Measurements from ENCODE around the gene SMYD5. TPM values are rescaled to one million over a fixed set of nuclear protein-coding genes. Genes with fewer than 3 reads are reported as not detected.

SMYD5 gene
- total and polyA plus RNA-seq, 2 donors (not counting 3 experiments of a cell fraction or from before 2014, with no cell fraction given) = 16.2 to 31.7 TPM

- H3K9me1 ChIP-seq (replicated peaks; ENCODE audit: control insufficient read depth, extremely low read depth, insufficient read depth, low read length) = no peaks in the 10 kb centered on the region
- peaks cover 40 to 63% of the 10 kb centered on the region in 2 experiments for H3K27me3 ChIP-seq (ENCODE audit: control insufficient read depth in 2 of 2, insufficient read depth in 2 of 2, low read length in 2 of 2)
- H3K27ac ChIP-seq (ENCODE audit: insufficient read depth, low read depth, low read length) = no peak within 1 kb of the TSS
- H2AFZ ChIP-seq (ENCODE audit: low read depth, low read length) = peak within 1 kb of the TSS; percentile 48
- CTCF ChIA-PET = interaction anchor here (1.0 to 1.3 kb wide), 3 partner anchors 10 to 25 kb away, joined by 4 to 5 read pairs (median 5); no protein-coding TSS in a partner anchor
- H3K79me2 ChIP-seq (ENCODE audit: control insufficient read depth, insufficient read depth, low read length) = no peaks in the 10 kb centered on the region
- FAIRE-seq (no peak), DNase-seq (ENCODE audit: low read depth, low spot score) (no peak)
- H3K9ac ChIP-seq (replicated peaks; ENCODE audit: extremely low read depth, insufficient read depth, low read length) = no peak within 1 kb of the TSS
- dilution Hi-C loops (cut with MboI; ENCODE audit: extremely low pct_ligation_motif_present, low sequenced_read_pairs) = no loop called here
- no TSS peak for BruUV-seq (replicated peaks)
- no peaks in the 10 kb centered on the region for H3K9me3 ChIP-seq (replicated peaks; ENCODE audit: control insufficient read depth, insufficient read depth, low read length)
- POLR2A ChIA-PET = no interaction called here
- peak within 1 kb of the TSS in 1 of 3 experiments; percentile 4 for H3K4me3 ChIP-seq (replicated peaks in 1 of 3; ENCODE audit: insufficient read depth in 1 of 3, low read depth in 1 of 3, low read length in 3 of 3)
- TF ChIP-seq EZH2 (IDR thresholded peaks at IDR 0.05; ENCODE audit: borderline replicate concordance, low read depth, low read length, severe bottlenecking) (peak; percentile 100), FOS (IDR thresholded peaks at IDR 0.05; ENCODE audit: borderline replicate concordance, insufficient read depth, low read length) (no peak), POLR2AphosphoS5 (IDR thresholded peaks at IDR 0.05; ENCODE audit: insufficient read depth, low read depth, low read length) (no peak), MAX (IDR thresholded peaks at IDR 0.05; ENCODE audit: insufficient read depth, insufficient read length) (no peak)
- H4K20me1 ChIP-seq (replicated peaks; ENCODE audit: control insufficient read depth, extremely low read depth, insufficient read depth, low read length) = no peaks in the 10 kb centered on the region
- no peaks in the 10 kb centered on the region for H3K36me3 ChIP-seq (ENCODE audit: control insufficient read depth in 2 of 2, extremely low read depth in 1 of 2, insufficient read depth in 2 of 2, low read length in 2 of 2)
- H3K4me1 ChIP-seq (ENCODE audit: control insufficient read depth, extremely low read depth, insufficient read depth, low read length) = peaks cover 5% of the 10 kb centered on the region
- H3K4me2 ChIP-seq (ENCODE audit: insufficient read depth, low read length) = peak within 1 kb of the TSS; percentile 51
- intact Hi-C loops (cut with micrococcal nuclease) = no loop called here
Observed at GRCh38 chr2:73202156-73203054, 11.6 kb upstream of the SMYD5 start, which contains the start of gene NOTO. NOTO (plus strand) TSS chr2:73202574; CDS start chr2:73202667, 93 bp downstream.
